Neural progenitor cell (in vitro differentiated cells): Measurements from ENCODE around the gene IL17D. TPM values are rescaled to one million over a fixed set of nuclear protein-coding genes. Genes with fewer than 3 reads are reported as not detected.

Source experiments
- DNase-seq: peaks from one replicate; pipeline ENCODE4 v3.0.0-alpha.2; 2016; ENCODE audit warnings: low spot score
- H2AFZ ChIP-seq: fragments of 200-600 bp; sonication (generic); replicated peaks from 2 replicates; pipeline ENCODE4 v1.6.1; 2016; ENCODE audit warnings: antibody characterized with exemption
- H3F3A ChIP-seq: fragments of 200-600 bp; sonication (generic); 2 replicates; pipeline ENCODE4 v1.6.1; 2016; ENCODE audit warnings: antibody characterized with exemption, low read depth
- H3K27ac ChIP-seq: fragments of 200-600 bp; sonication (generic); 2 replicates; pipeline ENCODE4 v1.5.1; 2016; ENCODE audit warnings: mild to moderate bottlenecking
- H3K27me3 ChIP-seq: fragments of 200-600 bp; sonication (generic); 2 replicates; pipeline ENCODE4 v1.6.1; 2016; ENCODE audit warnings: mild to moderate bottlenecking, moderate library complexity
- H3K36me3 ChIP-seq: fragments of 200-600 bp; sonication (generic); 2 replicates; pipeline ENCODE4 v1.5.1; 2016
- H3K4me1 ChIP-seq: fragments of 200-600 bp; sonication (generic); 2 replicates; pipeline ENCODE4 v1.6.1; 2016; ENCODE audit warnings: mixed run types
- H3K4me2 ChIP-seq: fragments of 200-600 bp; sonication (generic); 2 replicates; pipeline ENCODE4 v1.6.1; 2016
- H3K4me3 ChIP-seq: fragments of 200-600 bp; sonication (generic); 2 replicates; pipeline ENCODE4 v1.5.1; 2016
- H3K79me2 ChIP-seq: fragments of 200-600 bp; sonication (generic); 2 replicates; pipeline ENCODE4 v1.6.1; 2016; ENCODE audit warnings: low read depth
- H3K9ac ChIP-seq: fragments of 200-600 bp; sonication (generic); 2 replicates; pipeline ENCODE4 v1.6.1; 2016
- H3K9me3 ChIP-seq: fragments of 200-600 bp; sonication (generic); 2 replicates; pipeline ENCODE4 v1.5.1; 2016; ENCODE audit warnings: low read depth
- H4K20me1 ChIP-seq: fragments of 200-600 bp; sonication (generic); 2 replicates; pipeline ENCODE4 v1.6.1; 2016; ENCODE audit warnings: low read depth
- H3K27ac Mint-ChIP-seq: 3 replicates; pipeline ENCODE4 v1.8.0; 2021; ENCODE audit warnings: mixed read lengths
- H3K27me3 Mint-ChIP-seq: 2 replicates; pipeline ENCODE4 v1.8.0; 2022; ENCODE audit warnings: low read depth, mild to moderate bottlenecking, inconsistent platforms, moderate library complexity, mixed read lengths; ENCODE audit not compliant: insufficient read depth
- H3K36me3 Mint-ChIP-seq: 3 replicates; pipeline ENCODE4 v1.8.0; 2021; ENCODE audit warnings: mixed read lengths
- H3K4me1 Mint-ChIP-seq: 3 replicates; pipeline ENCODE4 v1.8.0; 2021; ENCODE audit warnings: mixed read lengths
- H3K4me3 Mint-ChIP-seq: 3 replicates; pipeline ENCODE4 v1.8.0; 2021; ENCODE audit warnings: mild to moderate bottlenecking, moderate library complexity, mixed read lengths
- H3K9me3 Mint-ChIP-seq: 3 replicates; pipeline ENCODE4 v1.8.0; 2020; ENCODE audit warnings: mixed read lengths
- CTCF ChIP-seq: fragments of 200-600 bp; sonication (generic); IDR thresholded peaks from 2 replicates; pipeline ENCODE4 v1.5.1; 2017; ENCODE audit warnings: antibody characterized with exemption, mild to moderate bottlenecking
- EZH2 ChIP-seq: fragments of 200-600 bp; sonication (generic); IDR thresholded peaks from 2 replicates; pipeline ENCODE4 v1.6.1; 2017; ENCODE audit warnings: antibody characterized with exemption, mild to moderate bottlenecking, moderate library complexity
- EZH2phosphoT487 ChIP-seq: fragments of 200-600 bp; sonication (generic); IDR thresholded peaks from 2 replicates; pipeline ENCODE4 v1.6.1; 2017; ENCODE audit warnings: antibody characterized with exemption
- total RNA-seq: library from RNA; depleted of rRNA; stranded (reverse); fragments of >200 nt; gene quantifications from 2 replicates; pipeline ENCODE4 v1.2.3, GENCODE V29; 2015; ENCODE audit warnings: low replicate concordance

IL17D gene
- total RNA-seq, 1 donor from 2014 or later = 1.4 TPM

DNA sequence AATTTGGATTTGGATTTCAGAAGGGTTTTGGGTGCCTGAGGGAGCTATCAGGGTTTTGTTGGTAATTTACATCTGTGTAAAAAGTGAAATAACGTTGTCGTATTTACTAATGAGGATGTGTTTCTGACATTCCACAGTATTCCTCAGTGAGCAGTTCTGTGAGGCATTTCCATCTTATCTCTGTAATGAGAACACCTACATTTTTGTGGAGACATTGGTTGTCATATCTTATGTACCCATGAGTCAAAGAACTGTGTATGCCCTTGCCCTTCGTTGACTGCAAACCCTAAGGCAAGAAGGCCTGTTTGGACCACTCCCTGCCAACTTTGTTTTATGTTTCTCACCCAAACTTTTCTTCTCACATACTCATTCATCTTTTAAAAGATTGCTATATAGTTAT, 14.2 kb upstream of the IL17D start:
- no peak overlapping the region for H3K4me3 ChIP-seq
- no peak overlapping the region for H3K27ac ChIP-seq
- H4K20me1 ChIP-seq = no peaks in the 10 kb centered on the region
- no peaks in the 10 kb centered on the region for H3K9me3 ChIP-seq
- no peak overlapping the region for H3K27ac Mint-ChIP-seq
- peaks cover 8% of the 10 kb centered on the region for H3F3A ChIP-seq
- H3K36me3 ChIP-seq = no peaks in the 10 kb centered on the region
- peaks cover 2% of the 10 kb centered on the region for H3K36me3 Mint-ChIP-seq
- H2AFZ ChIP-seq = no peak overlapping the region
- no peak overlapping the region for H3K9ac ChIP-seq
- DNase-seq = no peak
- H3K4me2 ChIP-seq = no peak overlapping the region
- peaks cover 16% of the 10 kb centered on the region for H3K4me1 Mint-ChIP-seq
- H3K4me3 Mint-ChIP-seq = no peak overlapping the region
- no peaks in the 10 kb centered on the region for H3K27me3 ChIP-seq
- peaks cover 25% of the 10 kb centered on the region for H3K4me1 ChIP-seq
- peaks cover 2% of the 10 kb centered on the region for H3K27me3 Mint-ChIP-seq
- no peaks in the 10 kb centered on the region for H3K9me3 Mint-ChIP-seq
- TF ChIP-seq CTCF (no peak), EZH2 (no peak), EZH2phosphoT487 (no peak)
- no peaks in the 10 kb centered on the region for H3K79me2 ChIP-seq

- no peaks in the 10 kb centered on the region for H3K9me3 Mint-ChIP-seq
- DNase-seq = no peak
- H3K4me3 ChIP-seq = no peak overlapping the region
- no peak overlapping the region for H3K4me2 ChIP-seq
- TF ChIP-seq CTCF = no peak
- no peak for TF ChIP-seq EZH2
- no peak for TF ChIP-seq EZH2phosphoT487
- no peaks in the 10 kb centered on the region for H3K36me3 ChIP-seq
- peaks cover 2% of the 10 kb centered on the region for H3K27me3 Mint-ChIP-seq
- no peaks in the 10 kb centered on the region for H3K9me3 ChIP-seq
- peaks cover 16% of the 10 kb centered on the region for H3K4me1 ChIP-seq
- H3K27ac Mint-ChIP-seq = no peak overlapping the region
- H3K4me1 Mint-ChIP-seq = peaks cover 12% of the 10 kb centered on the region
- no peaks in the 10 kb centered on the region for H4K20me1 ChIP-seq
- no peak overlapping the region for H3K9ac ChIP-seq
- no peak overlapping the region for H3K27ac ChIP-seq
- no peaks in the 10 kb centered on the region for H3K27me3 ChIP-seq
- no peaks in the 10 kb centered on the region for H3F3A ChIP-seq
- peaks cover 2% of the 10 kb centered on the region for H3K36me3 Mint-ChIP-seq
- no peaks in the 10 kb centered on the region for H3K79me2 ChIP-seq
- H2AFZ ChIP-seq = no peak overlapping the region
- no peak overlapping the region for H3K4me3 Mint-ChIP-seq
These were observed 11.9 kb upstream of the IL17D start for GRCh38 chr13:20691616-20692015.

DNA sequence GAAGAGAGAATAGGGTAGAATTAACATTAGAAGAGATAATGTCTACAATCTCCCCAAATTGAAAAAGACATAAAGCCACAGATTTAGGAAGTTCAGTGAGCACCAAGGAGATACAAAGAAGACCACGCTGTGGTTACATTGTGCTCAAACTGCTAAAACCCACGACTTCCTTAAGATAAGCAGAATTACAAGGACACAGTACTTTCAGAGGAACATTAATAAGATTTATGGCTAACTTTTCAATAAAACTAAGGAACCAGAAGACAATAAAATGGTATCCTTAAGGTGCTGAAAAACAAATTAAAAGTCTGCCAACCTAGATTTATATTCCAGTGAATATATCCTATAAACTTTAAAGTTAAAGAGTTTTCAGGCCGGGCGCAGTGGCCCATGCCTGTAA, 7.4 kb upstream of the IL17D start:
- no peaks in the 10 kb centered on the region for H4K20me1 ChIP-seq
- H3K36me3 ChIP-seq = no peaks in the 10 kb centered on the region
- no peaks in the 10 kb centered on the region for H3K36me3 Mint-ChIP-seq
- TF ChIP-seq CTCF (no peak), EZH2phosphoT487 (no peak), EZH2 (no peak)
- H3K9ac ChIP-seq = no peak overlapping the region
- no peaks in the 10 kb centered on the region for H3K9me3 ChIP-seq
- no peaks in the 10 kb centered on the region for H3K79me2 ChIP-seq
- no peak for DNase-seq
- peaks cover 7% of the 10 kb centered on the region for H3K27me3 ChIP-seq
- no peaks in the 10 kb centered on the region for H3F3A ChIP-seq
- H3K4me3 Mint-ChIP-seq = no peak overlapping the region
- no peak overlapping the region for H3K4me2 ChIP-seq
- H3K27me3 Mint-ChIP-seq = no peaks in the 10 kb centered on the region
- H3K4me1 ChIP-seq = no peaks in the 10 kb centered on the region
- no peaks in the 10 kb centered on the region for H3K9me3 Mint-ChIP-seq
- no peak overlapping the region for H3K4me3 ChIP-seq
- H2AFZ ChIP-seq = no peak overlapping the region
- no peak overlapping the region for H3K27ac ChIP-seq
- no peaks in the 10 kb centered on the region for H3K4me1 Mint-ChIP-seq
- no peak overlapping the region for H3K27ac Mint-ChIP-seq
